ENCODE results near the gene GPR84. TPM values are rescaled to one million over a fixed set of nuclear protein-coding genes. Genes with fewer than 3 reads are reported as not detected.

The GPR84 gene
- total and polyA plus RNA-seq, 9 of the 15 experiments (the other 6 are each of a cell fraction or from before 2014, with no cell fraction given) = 0.07 to 0.18 (median 0.11) TPM; not detected in 5

DNA sequence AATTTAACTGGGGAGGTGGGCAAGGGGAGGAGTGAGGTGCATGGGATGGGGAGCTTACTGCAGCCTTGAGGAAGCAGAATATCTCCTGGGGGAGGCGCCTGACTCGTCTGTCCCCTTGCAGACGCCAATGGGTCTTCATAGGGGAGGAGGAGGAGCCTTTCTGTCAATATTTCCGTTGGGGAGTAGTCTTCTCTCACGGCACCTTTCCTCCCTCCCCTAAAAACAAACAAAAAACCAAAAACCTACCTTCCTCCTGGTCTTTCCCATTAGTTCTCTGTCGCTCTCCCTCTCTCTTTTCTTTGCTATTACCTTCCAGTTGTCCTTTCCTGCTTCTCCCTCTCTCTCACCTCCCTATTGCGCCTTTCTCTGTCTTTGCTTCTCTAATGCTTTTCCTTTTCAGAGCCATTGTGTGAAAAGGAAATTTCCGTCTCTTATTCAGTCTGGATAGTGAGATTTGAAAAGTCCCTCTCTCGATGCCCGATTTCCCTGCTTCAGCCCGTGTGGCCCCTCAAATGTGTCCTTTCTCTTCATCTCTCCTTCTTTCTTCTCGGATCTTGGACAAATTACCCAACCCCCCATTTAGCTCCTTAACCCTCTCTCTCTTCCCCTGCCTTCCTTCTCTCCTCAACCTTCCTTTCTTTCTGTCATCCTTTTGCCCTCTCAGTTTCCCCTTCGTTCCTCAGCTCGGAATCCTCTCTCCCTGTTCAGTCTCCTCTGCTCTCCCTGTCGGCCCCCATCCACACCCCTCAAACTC lies 5.9 kb downstream of the GPR84 start (continued):
- TF ChIP-seq, protein P1, sequence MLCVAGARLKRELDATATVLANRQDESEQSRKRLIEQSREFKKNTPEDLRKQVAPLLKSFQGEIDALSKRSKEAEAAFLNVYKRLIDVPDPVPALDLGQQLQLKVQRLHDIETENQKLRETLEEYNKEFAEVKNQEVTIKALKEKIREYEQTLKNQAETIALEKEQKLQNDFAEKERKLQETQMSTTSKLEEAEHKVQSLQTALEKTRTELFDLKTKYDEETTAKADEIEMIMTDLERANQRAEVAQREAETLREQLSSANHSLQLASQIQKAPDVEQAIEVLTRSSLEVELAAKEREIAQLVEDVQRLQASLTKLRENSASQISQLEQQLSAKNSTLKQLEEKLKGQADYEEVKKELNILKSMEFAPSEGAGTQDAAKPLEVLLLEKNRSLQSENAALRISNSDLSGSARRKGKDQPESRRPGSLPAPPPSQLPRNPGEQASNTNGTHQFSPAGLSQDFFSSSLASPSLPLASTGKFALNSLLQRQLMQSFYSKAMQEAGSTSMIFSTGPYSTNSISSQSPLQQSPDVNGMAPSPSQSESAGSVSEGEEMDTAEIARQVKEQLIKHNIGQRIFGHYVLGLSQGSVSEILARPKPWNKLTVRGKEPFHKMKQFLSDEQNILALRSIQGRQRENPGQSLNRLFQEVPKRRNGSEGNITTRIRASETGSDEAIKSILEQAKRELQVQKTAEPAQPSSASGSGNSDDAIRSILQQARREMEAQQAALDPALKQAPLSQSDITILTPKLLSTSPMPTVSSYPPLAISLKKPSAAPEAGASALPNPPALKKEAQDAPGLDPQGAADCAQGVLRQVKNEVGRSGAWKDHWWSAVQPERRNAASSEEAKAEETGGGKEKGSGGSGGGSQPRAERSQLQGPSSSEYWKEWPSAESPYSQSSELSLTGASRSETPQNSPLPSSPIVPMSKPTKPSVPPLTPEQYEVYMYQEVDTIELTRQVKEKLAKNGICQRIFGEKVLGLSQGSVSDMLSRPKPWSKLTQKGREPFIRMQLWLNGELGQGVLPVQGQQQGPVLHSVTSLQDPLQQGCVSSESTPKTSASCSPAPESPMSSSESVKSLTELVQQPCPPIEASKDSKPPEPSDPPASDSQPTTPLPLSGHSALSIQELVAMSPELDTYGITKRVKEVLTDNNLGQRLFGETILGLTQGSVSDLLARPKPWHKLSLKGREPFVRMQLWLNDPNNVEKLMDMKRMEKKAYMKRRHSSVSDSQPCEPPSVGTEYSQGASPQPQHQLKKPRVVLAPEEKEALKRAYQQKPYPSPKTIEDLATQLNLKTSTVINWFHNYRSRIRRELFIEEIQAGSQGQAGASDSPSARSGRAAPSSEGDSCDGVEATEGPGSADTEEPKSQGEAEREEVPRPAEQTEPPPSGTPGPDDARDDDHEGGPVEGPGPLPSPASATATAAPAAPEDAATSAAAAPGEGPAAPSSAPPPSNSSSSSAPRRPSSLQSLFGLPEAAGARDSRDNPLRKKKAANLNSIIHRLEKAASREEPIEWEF (CRISPR knock-in tag; IDR thresholded peaks at IDR 0.05) = 0 out of 2 replicates have a peak, but pooled peaks have one; percentile 64
- TF ChIP-seq ARID2 (IDR thresholded peaks at IDR 0.05) = peak; percentile 75
- TF ChIP-seq OTX1 (CRISPR knock-in tag; IDR thresholded peaks at IDR 0.05) = peak; percentile 9; the same call in 1 of the 2 replicates
- peak; percentile 98 for TF ChIP-seq NFRKB (IDR thresholded peaks at IDR 0.05; ENCODE audit: low read depth)
- no peak for TF ChIP-seq ZNF507 (tag; conservative IDR thresholded peaks at IDR 0.05)
- peak; percentile 62 to 63; a peak in 2 of 4 replicates for TF ChIP-seq MCM7 (IDR thresholded peaks at IDR 0.05)
- TF ChIP-seq RREB1 (CRISPR knock-in tag; IDR thresholded peaks at IDR 0.05) = no peak
- TF ChIP-seq MEIS2 (IDR thresholded peaks at IDR 0.05; ENCODE audit: partially characterized antibody) = peak; percentile 56
- TF ChIP-seq TRIM28 (IDR thresholded peaks at IDR 0.05) = peak; percentile 61; the same call in 1 of the 2 replicates
- TF ChIP-seq ZC3H8 (IDR thresholded peaks at IDR 0.05) = peak; percentile 84; the same call in 1 of the 2 replicates
- peak; percentile 69 for TF ChIP-seq BRD9 (IDR thresholded peaks at IDR 0.05; ENCODE audit: low read depth, partially characterized antibody)

Data from K562 (cell line).